Endothelial cell of umbilical vein (primary cell): ENCODE data around the gene KIFC3. TPM values are rescaled to one million over a fixed set of nuclear protein-coding genes. Genes with fewer than 3 reads are reported as not detected.

Source experiments
- BruUV-seq: library from RNA; stranded (reverse); fragments of 400-500 nt; replicated peaks from 2 replicates; lab custom pipeline; 2021; lab: Mats Ljungman, UMichigan
- CTCF ChIA-PET: fragments of 300-600, 350-600 bp; sonication (Branson Sonifier 250); formaldehyde crosslinking; loops from one replicate; lab custom pipeline; 2021; ENCODE audit warnings: antibody characterized with exemption, inconsistent platforms; lab: Charles Lee
- POLR2A ChIA-PET: fragments of 300-600, 350-600 bp; sonication (Branson Sonifier 250); formaldehyde crosslinking; loops from one replicate; lab custom pipeline; 2021; ENCODE audit warnings: antibody characterized with exemption, inconsistent platforms; lab: Charles Lee
- DNase-seq: peaks from one replicate; pipeline ENCODE4 v3.0.0-alpha.2; 2011; ENCODE audit warnings: low read depth, low spot score
- FAIRE-seq: peaks from 2 replicates; lab custom pipeline; 2011; peaks lifted over from hg19 to GRCh38; lab: Jason Lieb, UNC
- H2AFZ ChIP-seq: 2 replicates; pipeline ENCODE4 v1.6.0; 2012; ENCODE audit warnings: low read depth, low read length, control low read depth, inconsistent platforms
- H3K27ac ChIP-seq: 2 replicates; pipeline ENCODE4 v1.5.1; 2011; ENCODE audit warnings: low read depth, mild to moderate bottlenecking, control low read depth, low read length, moderate library complexity; ENCODE audit not compliant: insufficient read depth
- H3K27me3 ChIP-seq, 2 experiments: 2 replicates each; pipeline versions ENCODE4 v1.6.0 to v1.6.1; 2011; ENCODE audit warnings: low read length in 2 of 2, mixed read lengths in 1 of 2; ENCODE audit not compliant: control insufficient read depth in 2 of 2, insufficient read depth in 2 of 2
- H3K36me3 ChIP-seq, 2 experiments: 2 replicates in 1 of 2; 3 replicates in 1 of 2; pipeline ENCODE4 v1.5.1; 2011; ENCODE audit warnings: low read length in 2 of 2, mild to moderate bottlenecking in 1 of 2, moderate library complexity in 1 of 2; ENCODE audit not compliant: control insufficient read depth in 2 of 2, insufficient read depth in 2 of 2; ENCODE audit errors: extremely low read depth in 1 of 2
- H3K4me1 ChIP-seq: 3 replicates; pipeline ENCODE4 v1.5.1; 2011; ENCODE audit warnings: mild to moderate bottlenecking, low read length; ENCODE audit not compliant: control insufficient read depth, insufficient read depth; ENCODE audit errors: extremely low read depth
- H3K4me2 ChIP-seq: 2 replicates; pipeline ENCODE4 v1.6.1; 2011; ENCODE audit warnings: low read length, control low read depth, mixed read lengths; ENCODE audit not compliant: insufficient read depth
- H3K4me3 ChIP-seq, 3 experiments: fragments of 200-600 bp in 1 of 3; sonication (generic), shearing (Covaris generic) in 1 of 3; replicated peaks in 1 of 3; 2 replicates each; pipeline ENCODE4 v1.5.1; 2011 to 2016; ENCODE audit warnings: control low read depth in 3 of 3, low read length in 3 of 3, mild to moderate bottlenecking in 2 of 3, inconsistent platforms in 1 of 3, low read depth in 1 of 3, moderate library complexity in 1 of 3; ENCODE audit not compliant: insufficient read depth in 1 of 3
- H3K79me2 ChIP-seq: 2 replicates; pipeline ENCODE4 v1.6.0; 2012; ENCODE audit warnings: low read length, inconsistent platforms; ENCODE audit not compliant: control insufficient read depth, insufficient read depth
- H3K9ac ChIP-seq: replicated peaks from 2 replicates; pipeline ENCODE3; 2011; ENCODE audit warnings: low read length, control low read depth; ENCODE audit not compliant: insufficient read depth; ENCODE audit errors: extremely low read depth
- H3K9me1 ChIP-seq: replicated peaks from 3 replicates; pipeline ENCODE4 v1.6.0; 2011; ENCODE audit warnings: mild to moderate bottlenecking, low read length; ENCODE audit not compliant: control insufficient read depth, insufficient read depth; ENCODE audit errors: extremely low read depth
- H3K9me3 ChIP-seq: replicated peaks from 2 replicates; pipeline ENCODE4 v1.5.1; 2012; ENCODE audit warnings: low read length, inconsistent platforms; ENCODE audit not compliant: control insufficient read depth, insufficient read depth
- H4K20me1 ChIP-seq: replicated peaks from 2 replicates; pipeline ENCODE3; 2011; ENCODE audit warnings: mild to moderate bottlenecking, low read length; ENCODE audit not compliant: control insufficient read depth, insufficient read depth; ENCODE audit errors: extremely low read depth
- EZH2 ChIP-seq: IDR thresholded peaks from 2 replicates; pipeline ENCODE4 v1.6.1; 2012; ENCODE audit warnings: borderline replicate concordance, low read depth, mild to moderate bottlenecking, moderate library complexity, low read length, inconsistent platforms; ENCODE audit not compliant: severe bottlenecking
- FOS ChIP-seq: IDR thresholded peaks from 2 replicates; pipeline ENCODE4 v1.6.1; 2011; ENCODE audit warnings: mild to moderate bottlenecking, low read length, moderate library complexity, borderline replicate concordance; ENCODE audit not compliant: insufficient read depth
- GATA2 ChIP-seq: IDR thresholded peaks from 2 replicates; pipeline ENCODE4 v1.7.0; 2011; ENCODE audit warnings: low read depth, mild to moderate bottlenecking, moderate library complexity, mixed read lengths, low read length; ENCODE audit not compliant: insufficient read length, insufficient read depth
- JUN ChIP-seq: IDR thresholded peaks from 2 replicates; pipeline ENCODE4 v1.6.1; 2011; ENCODE audit warnings: borderline replicate concordance, low read depth; ENCODE audit not compliant: insufficient read length, insufficient read depth
- MYC ChIP-seq: IDR thresholded peaks from one replicate; pipeline ENCODE4 v1.6.1; 2011; ENCODE audit warnings: mild to moderate bottlenecking, low read depth, low read length
- POLR2A ChIP-seq: IDR thresholded peaks from 2 replicates; pipeline ENCODE4 v1.6.1; 2012; ENCODE audit warnings: low read depth, mild to moderate bottlenecking, control low read depth, low read length
- POLR2AphosphoS5 ChIP-seq: IDR thresholded peaks from 2 replicates; pipeline ENCODE4 v1.6.1; 2012; ENCODE audit warnings: low read depth, mild to moderate bottlenecking, control low read depth, low read length, moderate library complexity; ENCODE audit not compliant: insufficient read depth
- dilution Hi-C: fragments of 300-500 bp; cut with MboI; formaldehyde crosslinking; loops from one replicate; pipeline ENCODE4 v1.15.0; 2019; ENCODE audit warnings: low sequenced_read_pairs; ENCODE audit not compliant: extremely low pct_ligation_motif_present
- intact Hi-C: fragments of 100-400 bp; cut with micrococcal nuclease; formaldehyde crosslinking; loops from one replicate; pipeline ENCODE4 v1.10.0; 2022
- polyA plus RNA-seq, 4 experiments: library from polyadenylated mRNA; depleted of rRNA in 3 of 4; stranded (reverse) in 3 of 4; unstranded in 1 of 4; fragments of >200 nt; gene quantifications; 2 replicates each; pipeline versions ENCODE4 v1.2.1 to v1.2.3, GENCODE V29; 2011 to 2012; ENCODE audit warnings: missing spikeins in 1 of 4
- total RNA-seq: library from RNA; stranded (reverse); gene quantifications from 2 replicates; pipeline ENCODE4 v1.2.3, GENCODE V29; 2021
- TF ChIP-seq, protein P1 (sequence below): IDR thresholded peaks from 2 replicates; pipeline ENCODE4 v1.6.1; 2011; ENCODE audit not compliant: insufficient read depth, insufficient read length
- TF ChIP-seq, protein P2 (sequence below), 2 donors: IDR thresholded peaks; 1 replicate in 1 of 2; 2 replicates in 1 of 2; pipeline ENCODE4 v1.5.1; 2011; ENCODE audit warnings: low read length in 2 of 2, mild to moderate bottlenecking in 2 of 2, moderate library complexity in 2 of 2, control low read depth in 1 of 2, inconsistent platforms in 1 of 2, low read depth in 1 of 2; ENCODE audit not compliant: insufficient read depth in 1 of 2; ENCODE audit errors: extremely low read depth in 1 of 2

Gene KIFC3
- total and polyA plus RNA-seq, 2 donors (not counting 3 experiments of a cell fraction or from before 2014, with no cell fraction given): 36.3 to 62.2 TPM

DNA sequence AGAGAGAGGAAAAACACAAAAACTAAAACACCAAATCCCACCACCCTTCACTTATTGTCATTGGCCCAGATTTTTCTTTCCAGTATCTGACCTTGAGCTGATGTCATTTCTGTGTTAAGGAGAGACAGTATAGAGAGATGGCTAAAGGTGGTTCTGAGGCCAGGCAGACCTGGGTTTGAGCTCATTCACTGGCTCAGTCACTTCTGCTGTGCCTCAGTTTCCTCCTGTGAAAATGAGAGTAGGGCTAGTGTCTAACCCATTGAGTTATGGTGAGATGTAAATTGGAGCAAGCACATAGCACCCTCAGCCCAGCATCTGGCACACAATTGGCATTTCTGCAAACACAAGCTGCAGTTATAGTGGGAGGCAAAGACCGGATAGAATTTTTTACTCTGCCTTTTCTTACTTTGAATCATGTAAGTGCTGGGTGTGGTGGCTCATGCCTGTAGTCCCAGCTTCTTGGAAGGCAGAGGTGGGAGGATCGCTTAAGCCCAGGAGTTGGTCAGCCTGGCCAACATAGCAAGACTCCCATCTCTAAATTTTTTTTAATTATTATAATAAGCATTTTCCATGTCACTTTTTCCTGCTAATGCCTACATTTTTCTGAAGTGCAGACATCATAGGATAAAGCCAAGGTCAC is 6.4 kb upstream of the KIFC3 start:
- intact Hi-C loops: no loop called here
- ChIA-PET CTCF (interaction anchor here (1.0 to 1.3 kb wide), 3 partner anchors 15 to 90 kb away, joined by 4 to 6 read pairs (median 4); no protein-coding TSS in a partner anchor), POLR2A (no interaction called here)
- BruUV-seq: no TSS peak
- Histone ChIP-seq H3K79me2 (no peaks in the 10 kb centered on the region), H3K9me3 (no peaks in the 10 kb centered on the region), H3K4me3 (no peak overlapping the region), H2AFZ (no peak overlapping the region), H3K9ac (no peak overlapping the region), H3K9me1 (no peaks in the 10 kb centered on the region), H3K27me3 (no peaks in the 10 kb centered on the region), H3K36me3 (no peaks in the 10 kb centered on the region), H3K27ac (no peak overlapping the region), H3K4me1 (peaks cover 25% of the 10 kb centered on the region), H4K20me1 (no peaks in the 10 kb centered on the region), H3K4me2 (peak overlapping the region; percentile 66)
- dilution Hi-C loops: no loop called here
- TF ChIP-seq FOS: no peak
- TF ChIP-seq GATA2: no peak
- no peak for TF ChIP-seq MYC
- TF ChIP-seq POLR2AphosphoS5: no peak
- no peak for TF ChIP-seq EZH2
- no peak for TF ChIP-seq POLR2A
- TF ChIP-seq, protein P1, sequence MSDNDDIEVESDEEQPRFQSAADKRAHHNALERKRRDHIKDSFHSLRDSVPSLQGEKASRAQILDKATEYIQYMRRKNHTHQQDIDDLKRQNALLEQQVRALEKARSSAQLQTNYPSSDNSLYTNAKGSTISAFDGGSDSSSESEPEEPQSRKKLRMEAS: no peak
- TF ChIP-seq, protein P2, sequence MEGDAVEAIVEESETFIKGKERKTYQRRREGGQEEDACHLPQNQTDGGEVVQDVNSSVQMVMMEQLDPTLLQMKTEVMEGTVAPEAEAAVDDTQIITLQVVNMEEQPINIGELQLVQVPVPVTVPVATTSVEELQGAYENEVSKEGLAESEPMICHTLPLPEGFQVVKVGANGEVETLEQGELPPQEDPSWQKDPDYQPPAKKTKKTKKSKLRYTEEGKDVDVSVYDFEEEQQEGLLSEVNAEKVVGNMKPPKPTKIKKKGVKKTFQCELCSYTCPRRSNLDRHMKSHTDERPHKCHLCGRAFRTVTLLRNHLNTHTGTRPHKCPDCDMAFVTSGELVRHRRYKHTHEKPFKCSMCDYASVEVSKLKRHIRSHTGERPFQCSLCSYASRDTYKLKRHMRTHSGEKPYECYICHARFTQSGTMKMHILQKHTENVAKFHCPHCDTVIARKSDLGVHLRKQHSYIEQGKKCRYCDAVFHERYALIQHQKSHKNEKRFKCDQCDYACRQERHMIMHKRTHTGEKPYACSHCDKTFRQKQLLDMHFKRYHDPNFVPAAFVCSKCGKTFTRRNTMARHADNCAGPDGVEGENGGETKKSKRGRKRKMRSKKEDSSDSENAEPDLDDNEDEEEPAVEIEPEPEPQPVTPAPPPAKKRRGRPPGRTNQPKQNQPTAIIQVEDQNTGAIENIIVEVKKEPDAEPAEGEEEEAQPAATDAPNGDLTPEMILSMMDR (IDR thresholded peaks at IDR 0.05; ENCODE audit: extremely low read depth in 1 of 2, insufficient read depth in 1 of 2, low read depth in 1 of 2, low read length in 2 of 2): no peak
- no peak for TF ChIP-seq JUN
- DNase-seq (no peak), FAIRE-seq (no peak)
